Lower leg skin (tissue), 4 donors: Measurements from ENCODE around the gene SORCS1. TPM values are rescaled to one million over a fixed set of nuclear protein-coding genes. Genes with fewer than 3 reads are reported as not detected.

Experiments
- DNase-seq, 2 donors: peaks; one replicate each; pipeline ENCODE4 v3.0.0-alpha.2; 2019; ENCODE audit warnings: low spot score in 2 of 2
- H3K4me3 ChIP-seq: fragments of 200-600 bp; sonication (generic); 2 replicates; pipeline ENCODE4 v1.5.1; 2017; ENCODE audit warnings: mild to moderate bottlenecking, low read depth; ENCODE audit not compliant: poor library complexity, severe bottlenecking
- POLR2A ChIP-seq, 2 donors: fragments of 450-650 bp; IDR thresholded peaks; one replicate each; pipeline ENCODE4 v1.6.1; 2016 to 2017; ENCODE audit warnings: antibody characterized with exemption in 2 of 2, mild to moderate bottlenecking in 1 of 2, moderate library complexity in 1 of 2
- WGBS, 2 donors: methylation state at CpG; one replicate each; pipeline ENCODE4 v1.1.5; 2018; 5-methylcytosine and 5-hydroxymethylcytosine counted together
- intact Hi-C: fragments of 100-400 bp; cut with DNase I; formaldehyde crosslinking; loops from one replicate; pipeline ENCODE4 v1.15.0; 2023; ENCODE audit warnings: low total_unique reads
- total RNA-seq, 4 donors: library from RNA; depleted of rRNA; stranded (reverse); fragments of >200 nt; gene quantifications; one replicate each; pipeline ENCODE4 v1.1.0, GENCODE V29; 2016
- TF ChIP-seq, protein P1 (sequence below), 3 donors: fragments of 450-650 bp; IDR thresholded peaks; one replicate each; pipeline ENCODE4 v1.5.1; 2016; ENCODE audit warnings: antibody characterized with exemption in 3 of 3, mild to moderate bottlenecking in 3 of 3, moderate library complexity in 2 of 3

Gene SORCS1
- total RNA-seq, 4 donors from 2014 or later: 2.2 to 5.3 (median 2.9) TPM

GRCh38 chr10:106636766-106637491 is 527.6 kb downstream of the SORCS1 start:
- 69 to 79% methylated on average over 4 of the region's 4 CpGs for WGBS, 2 donors

GRCh38 chr10:106635947-106636346 is 528.6 kb downstream of the SORCS1 start:
- no peak for TF ChIP-seq POLR2A (IDR thresholded peaks at IDR 0.05)
- TF ChIP-seq, protein P1, sequence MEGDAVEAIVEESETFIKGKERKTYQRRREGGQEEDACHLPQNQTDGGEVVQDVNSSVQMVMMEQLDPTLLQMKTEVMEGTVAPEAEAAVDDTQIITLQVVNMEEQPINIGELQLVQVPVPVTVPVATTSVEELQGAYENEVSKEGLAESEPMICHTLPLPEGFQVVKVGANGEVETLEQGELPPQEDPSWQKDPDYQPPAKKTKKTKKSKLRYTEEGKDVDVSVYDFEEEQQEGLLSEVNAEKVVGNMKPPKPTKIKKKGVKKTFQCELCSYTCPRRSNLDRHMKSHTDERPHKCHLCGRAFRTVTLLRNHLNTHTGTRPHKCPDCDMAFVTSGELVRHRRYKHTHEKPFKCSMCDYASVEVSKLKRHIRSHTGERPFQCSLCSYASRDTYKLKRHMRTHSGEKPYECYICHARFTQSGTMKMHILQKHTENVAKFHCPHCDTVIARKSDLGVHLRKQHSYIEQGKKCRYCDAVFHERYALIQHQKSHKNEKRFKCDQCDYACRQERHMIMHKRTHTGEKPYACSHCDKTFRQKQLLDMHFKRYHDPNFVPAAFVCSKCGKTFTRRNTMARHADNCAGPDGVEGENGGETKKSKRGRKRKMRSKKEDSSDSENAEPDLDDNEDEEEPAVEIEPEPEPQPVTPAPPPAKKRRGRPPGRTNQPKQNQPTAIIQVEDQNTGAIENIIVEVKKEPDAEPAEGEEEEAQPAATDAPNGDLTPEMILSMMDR (IDR thresholded peaks at IDR 0.05): no peak
- no peak overlapping the region for H3K4me3 ChIP-seq
- 88 to 93% methylated on average over 6 of the region's 6 CpGs for WGBS, 2 donors
- DNase-seq: no peak
- intact Hi-C loops: no loop called here

More at GRCh38 chr10:106636766-106637491, 527.6 kb downstream of the SORCS1 start:
- no peak for DNase-seq
- TF ChIP-seq POLR2A (IDR thresholded peaks at IDR 0.05): no peak
- TF ChIP-seq, protein P1 (IDR thresholded peaks at IDR 0.05): no peak
- H3K4me3 ChIP-seq: no peak overlapping the region
- intact Hi-C loops: no loop called here

GRCh38 chr10:106631016-106631702 is 533.3 kb downstream of the SORCS1 start:
- intact Hi-C loops: no loop called here
- 66 to 71% methylated on average over 3 of the region's 3 CpGs for WGBS, 2 donors

DNA sequence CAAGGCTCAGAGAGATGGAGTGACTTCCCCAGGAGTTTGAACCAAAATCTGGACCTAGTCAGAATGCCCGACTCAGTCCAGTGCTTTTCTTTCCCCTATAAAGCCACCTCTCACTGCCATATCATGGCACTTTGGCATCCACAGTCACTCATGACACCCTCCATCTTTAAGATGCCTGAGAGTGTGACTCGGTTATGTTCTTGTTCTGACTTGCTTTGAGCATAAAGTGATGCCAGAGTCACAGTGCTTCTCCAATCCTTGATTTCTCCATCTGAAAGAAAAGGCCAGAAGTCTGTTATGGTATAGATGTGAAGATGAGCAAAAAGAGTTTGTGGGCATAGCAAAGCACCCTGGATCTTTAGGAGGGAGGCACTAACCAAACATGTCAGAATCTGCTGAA is 538.1 kb downstream of the SORCS1 start:
- TF ChIP-seq, protein P1 (IDR thresholded peaks at IDR 0.05): no peak
- no peak for TF ChIP-seq POLR2A (IDR thresholded peaks at IDR 0.05)
- WGBS, 2 donors: 73 to 80% methylated on average over 2 of the region's 2 CpGs
- intact Hi-C loops: no loop called here
- no peak overlapping the region for H3K4me3 ChIP-seq
- no peak for DNase-seq

More at GRCh38 chr10:106631016-106631702, 533.3 kb downstream of the SORCS1 start:
- H3K4me3 ChIP-seq: no peak overlapping the region
- no peak for TF ChIP-seq POLR2A (IDR thresholded peaks at IDR 0.05)
- TF ChIP-seq, protein P1 (IDR thresholded peaks at IDR 0.05): no peak
- no peak for DNase-seq

DNA sequence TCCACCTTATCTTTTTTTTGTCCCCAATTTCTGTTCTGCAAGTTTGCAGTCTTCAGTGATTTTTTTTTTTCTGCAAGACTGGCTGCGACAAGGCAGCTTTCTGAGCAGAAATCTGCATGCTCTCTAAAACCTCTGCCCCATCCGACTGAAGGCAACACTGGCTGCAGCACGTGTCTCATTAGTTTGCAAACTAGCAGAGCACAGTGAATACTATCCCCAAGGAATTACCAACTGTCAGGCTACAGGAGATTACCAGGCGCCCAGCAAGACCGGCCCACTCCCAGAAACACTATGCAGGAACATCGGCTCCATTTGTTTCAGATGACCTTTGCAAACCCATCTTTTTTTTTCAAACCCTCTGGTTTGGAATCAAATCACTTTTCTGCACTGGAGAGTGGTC is 538.8 kb downstream of the SORCS1 start:
- 52 to 61% methylated on average over 6 of the region's 6 CpGs for WGBS, 2 donors
- TF ChIP-seq, protein P1 (IDR thresholded peaks at IDR 0.05): no peak
- TF ChIP-seq POLR2A (IDR thresholded peaks at IDR 0.05): no peak
- intact Hi-C loops: no loop called here
- DNase-seq: no peak
- H3K4me3 ChIP-seq: no peak overlapping the region
